ENCODE results near the gene ANKDD1B.

Gene ANKDD1B

DNA sequence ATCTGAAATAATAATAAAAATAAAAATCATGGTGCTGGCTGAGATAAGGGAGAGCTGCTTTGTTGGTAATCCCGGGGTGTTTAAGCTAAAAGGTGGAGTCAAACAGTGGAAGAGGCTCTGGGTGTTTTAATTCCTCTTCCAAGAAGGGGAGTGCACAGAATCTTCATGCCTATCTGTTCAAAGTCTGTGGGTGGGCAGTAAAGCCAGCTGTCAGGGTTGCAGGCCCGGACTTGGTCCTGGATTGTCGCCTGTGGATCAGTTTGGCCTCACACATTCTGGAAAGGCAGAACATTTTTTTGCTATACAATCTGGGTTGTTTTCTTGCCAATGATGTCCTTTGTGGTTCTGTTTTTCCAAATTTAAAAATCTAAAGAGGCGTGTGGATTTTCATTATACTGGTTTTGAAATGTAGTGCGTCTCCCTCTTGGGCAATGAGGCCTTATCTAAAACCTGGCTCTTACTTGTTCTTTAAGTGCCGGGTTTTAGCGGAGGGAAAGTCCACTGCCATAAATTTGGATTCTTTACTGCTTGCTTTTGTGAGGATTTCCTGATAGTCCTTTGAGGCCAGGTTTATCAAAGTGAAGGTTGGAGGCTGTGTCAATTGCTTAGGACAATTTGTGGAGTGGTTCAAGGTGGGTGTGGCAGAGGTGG is 5.8 kb downstream of the ANKDD1B start:
- no peak for DNase-seq (ENCODE audit: low read depth)

DNA sequence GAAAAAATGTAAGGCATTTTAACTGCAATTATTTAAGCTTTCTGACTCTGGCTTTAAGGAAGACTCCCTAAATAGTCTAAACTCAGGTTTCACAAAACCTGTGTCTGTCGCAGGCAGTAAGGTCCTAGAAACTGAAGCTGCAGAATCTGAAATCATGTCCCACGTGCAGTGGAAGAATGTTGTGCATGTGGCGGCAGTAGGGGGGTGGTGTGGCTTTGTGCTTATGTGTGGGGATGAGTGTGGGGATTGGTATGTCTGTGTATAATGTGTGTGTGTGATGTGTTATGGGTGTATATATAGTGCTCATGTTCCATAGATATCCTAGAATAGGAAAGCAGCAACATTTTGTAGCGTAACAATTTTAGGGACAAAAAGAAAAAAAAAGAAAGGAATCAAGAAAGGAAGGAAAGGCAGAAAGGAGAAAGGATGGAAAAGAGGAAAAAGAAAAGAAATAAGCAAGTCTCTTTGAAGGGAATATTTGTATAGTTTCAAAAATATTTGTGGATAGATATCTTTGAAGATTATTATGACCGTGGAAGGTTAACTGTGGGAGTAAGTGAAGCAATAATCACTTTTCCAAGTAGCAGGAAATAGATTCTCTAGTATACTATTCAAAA is 6.6 kb downstream of the ANKDD1B start:
- DNase-seq (ENCODE audit: low read depth) = no peak

DNA sequence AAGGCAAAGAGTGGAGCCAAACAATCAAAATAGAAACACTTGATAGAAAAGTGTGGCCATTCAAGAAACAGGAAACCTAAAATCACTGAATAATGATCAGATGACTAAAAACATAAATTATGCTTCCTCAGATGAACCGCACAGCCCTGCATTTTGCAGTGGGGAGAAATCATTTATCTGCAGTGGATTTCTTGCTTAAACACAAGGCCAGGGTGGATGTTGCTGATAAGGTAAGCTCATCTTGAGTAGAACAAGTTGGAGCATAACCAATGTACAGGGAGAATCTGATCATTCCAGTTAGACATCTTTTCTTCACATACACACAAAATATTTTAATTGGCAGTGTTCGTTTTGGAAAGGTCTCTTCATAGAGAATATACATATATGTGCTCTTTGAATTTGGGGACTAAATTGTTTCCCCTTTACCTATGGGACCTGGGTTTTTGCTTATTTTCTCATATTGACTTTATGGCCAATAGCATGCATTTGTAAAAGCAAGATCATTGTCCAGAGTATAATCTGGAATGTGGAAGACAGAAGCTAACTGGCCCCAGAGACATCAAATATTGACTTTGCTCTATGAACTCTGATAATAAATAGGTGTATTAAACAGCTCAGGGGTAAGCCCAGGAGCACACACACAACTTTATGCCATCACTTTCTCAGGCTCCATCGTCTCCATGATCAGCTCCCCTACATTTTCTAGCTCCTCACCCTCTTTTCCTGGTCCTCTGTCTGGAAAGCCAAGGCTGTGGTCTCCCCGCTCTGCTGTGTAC is 9.1 kb downstream of the ANKDD1B start:
- no peak for DNase-seq (ENCODE audit: low read depth)

DNA sequence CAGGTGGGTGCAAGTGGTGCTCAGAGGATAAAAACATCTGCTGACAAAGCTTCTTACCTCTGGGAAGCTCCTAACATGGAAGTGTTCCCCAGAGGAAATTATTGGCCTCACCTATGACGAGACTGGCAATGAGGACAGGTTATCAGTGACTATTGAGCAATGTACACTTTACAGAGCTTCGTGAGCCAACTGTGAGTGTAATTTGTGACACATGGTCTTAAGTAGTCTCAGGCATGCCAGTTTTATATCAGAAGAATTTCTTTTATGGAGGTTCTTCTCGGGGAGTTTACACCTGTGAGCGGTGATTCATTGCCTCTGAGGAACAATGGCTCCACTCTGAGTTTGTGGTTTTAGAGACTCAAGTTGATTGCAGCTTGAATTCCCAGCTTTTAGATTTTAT is 11.3 kb downstream of the ANKDD1B start:
- DNase-seq (ENCODE audit: low read depth) = no peak

DNA sequence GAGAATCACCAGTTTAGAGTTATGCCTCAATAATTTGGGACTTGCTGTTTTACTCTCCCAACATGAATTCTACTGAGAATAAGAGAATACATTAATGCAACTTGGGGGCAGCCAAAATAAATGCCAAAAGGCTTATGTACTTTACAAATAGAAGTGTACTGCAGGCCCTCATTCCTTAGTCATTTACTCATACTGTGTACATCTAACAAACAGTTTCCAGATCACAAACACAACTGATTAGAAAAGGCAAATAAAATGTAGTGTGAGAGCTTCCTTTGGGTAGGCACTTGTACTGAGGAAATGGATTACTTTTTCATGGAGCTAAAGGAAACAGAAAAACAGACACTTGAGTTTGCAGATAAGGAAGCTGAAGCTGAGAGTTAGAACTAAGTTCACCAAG is 12.6 kb downstream of the ANKDD1B start:
- DNase-seq (ENCODE audit: low read depth) = no peak

DNA sequence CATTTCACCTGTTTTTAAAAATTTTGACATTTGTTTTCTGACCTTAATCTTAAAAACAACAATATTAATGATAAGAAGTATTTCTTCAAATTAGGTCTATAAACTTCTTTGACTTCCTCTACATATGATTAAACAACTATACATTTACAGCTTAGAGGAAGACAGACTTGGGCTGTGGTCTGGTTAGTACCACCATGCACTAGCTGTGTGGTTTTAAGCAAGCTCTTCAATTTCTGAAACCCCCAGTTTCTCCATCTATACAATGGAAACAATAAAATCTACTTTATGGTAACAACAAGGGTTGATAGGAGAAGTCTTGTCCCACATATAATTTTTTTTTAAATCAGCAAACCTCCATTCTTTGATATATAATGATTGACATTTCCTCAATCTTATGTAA is 15.7 kb downstream of the ANKDD1B start:
- no peak for DNase-seq (ENCODE audit: low read depth)

DNA sequence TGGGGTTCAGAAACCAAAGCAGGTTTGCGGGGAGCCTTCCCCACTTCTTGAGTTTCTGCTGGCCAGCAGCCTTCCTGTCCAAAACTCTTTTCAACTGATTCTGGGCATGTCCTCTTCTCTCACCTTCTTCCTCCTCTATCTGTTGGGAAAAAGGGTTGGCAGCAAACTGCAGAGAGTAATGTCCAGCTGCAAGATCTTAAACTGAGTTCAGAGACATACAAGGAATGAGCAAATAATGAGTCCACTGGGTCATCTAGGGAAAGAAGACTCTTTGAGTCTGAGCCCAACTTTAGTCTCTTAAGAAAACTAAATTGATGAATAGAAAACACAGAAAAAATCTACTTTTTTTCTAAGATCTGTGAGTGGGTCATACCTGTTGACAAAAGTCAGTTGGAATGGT is 16.5 kb downstream of the ANKDD1B start:
- no peak for DNase-seq (ENCODE audit: low read depth)

DNA sequence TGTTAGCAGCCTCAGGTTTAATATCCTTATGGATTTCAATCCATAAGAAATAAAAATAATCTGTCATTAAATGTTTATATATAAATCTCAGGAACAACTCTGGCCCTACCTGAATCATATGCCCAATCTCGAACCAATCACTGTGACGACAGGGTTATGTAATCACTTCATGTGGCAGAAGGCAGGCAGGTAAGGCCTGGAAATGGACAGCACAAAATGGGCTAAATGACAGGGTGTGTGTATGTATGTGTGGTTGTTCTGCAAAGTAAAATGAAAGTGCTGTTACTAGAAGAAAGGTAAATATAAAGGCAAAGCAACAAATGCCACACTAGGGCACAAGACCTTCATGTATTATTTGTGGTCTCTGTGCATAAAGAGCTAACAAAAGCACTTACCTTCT is 19.6 kb downstream of the ANKDD1B start:
- DNase-seq (ENCODE audit: low read depth) = no peak

DNA sequence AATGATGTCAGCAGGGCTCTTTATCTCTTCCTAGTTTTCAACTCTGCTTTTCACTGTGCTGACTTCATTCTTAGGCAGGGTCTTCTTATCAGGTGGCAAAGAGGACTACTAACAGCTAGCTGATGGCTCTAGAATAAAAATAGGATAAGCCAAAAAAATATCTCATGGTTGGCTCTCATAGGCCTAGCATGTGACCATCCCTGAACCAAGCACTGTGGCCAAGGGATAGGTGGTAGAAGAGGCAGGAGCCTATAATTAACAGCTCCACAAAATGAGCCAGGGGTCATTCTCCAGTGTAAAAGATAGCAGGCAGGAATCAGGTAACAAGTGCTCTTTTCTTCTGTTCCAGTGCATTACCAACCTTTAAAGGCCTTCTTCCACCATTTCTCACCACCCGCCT is 21.1 kb downstream of the ANKDD1B start:
- no peak for DNase-seq (ENCODE audit: low read depth)

DNA sequence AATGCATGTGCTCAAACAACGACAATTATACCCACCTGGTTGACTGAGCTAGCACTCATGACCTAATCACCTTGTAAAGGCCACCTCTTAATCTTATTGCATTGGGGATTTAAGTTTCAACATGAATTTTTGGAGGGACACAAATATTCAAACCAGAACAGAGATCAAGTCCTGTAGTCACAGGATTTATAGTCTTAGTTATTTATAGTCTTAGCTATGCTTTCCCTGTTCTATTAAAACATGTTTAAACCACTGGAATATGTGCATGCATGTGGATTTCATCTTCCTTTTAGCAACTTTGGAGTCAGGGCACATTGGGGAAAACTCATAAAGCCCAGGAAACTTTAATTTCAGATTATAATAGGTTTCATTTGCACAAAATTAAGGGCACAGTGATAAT is 26.7 kb downstream of the ANKDD1B start:
- no peak for DNase-seq (ENCODE audit: low read depth)

DNA sequence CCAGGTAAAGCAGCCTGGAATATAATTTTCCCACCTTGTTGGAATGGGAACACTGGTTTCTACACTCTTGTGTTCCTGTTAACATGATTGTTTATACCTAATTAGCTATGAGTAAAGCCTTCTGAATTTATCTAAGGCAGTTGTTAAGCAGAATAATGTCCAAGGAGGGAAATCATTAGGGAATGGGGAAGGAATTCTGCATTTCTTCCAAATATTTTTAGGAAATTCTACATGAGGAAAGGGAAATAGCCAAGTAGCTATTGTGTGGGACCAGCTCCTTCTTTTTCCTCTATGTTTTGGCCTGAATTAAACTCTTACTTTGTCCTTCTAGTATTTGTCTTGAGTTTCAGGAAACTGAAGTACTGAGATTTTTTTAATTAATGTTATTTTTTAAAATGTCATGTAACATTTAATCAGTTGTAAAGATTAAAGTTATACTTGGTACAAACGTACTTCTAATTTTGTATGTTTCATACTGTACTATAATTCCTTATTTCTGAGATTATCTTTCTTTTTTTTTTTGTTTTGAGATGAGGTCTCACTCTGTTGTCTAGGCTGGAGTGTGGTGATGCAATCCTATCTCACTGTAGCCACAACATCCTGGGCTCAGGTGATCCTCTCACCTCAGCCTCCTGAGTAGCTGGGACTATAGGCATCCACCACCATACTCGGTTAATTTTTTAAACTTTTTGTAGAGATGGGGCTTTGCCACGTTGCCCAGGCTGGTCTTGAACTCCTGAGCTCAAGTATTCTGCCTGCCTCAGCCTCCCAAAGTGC is 28.5 kb downstream of the ANKDD1B start:
- DNase-seq (ENCODE audit: low read depth) = no peak

DNA sequence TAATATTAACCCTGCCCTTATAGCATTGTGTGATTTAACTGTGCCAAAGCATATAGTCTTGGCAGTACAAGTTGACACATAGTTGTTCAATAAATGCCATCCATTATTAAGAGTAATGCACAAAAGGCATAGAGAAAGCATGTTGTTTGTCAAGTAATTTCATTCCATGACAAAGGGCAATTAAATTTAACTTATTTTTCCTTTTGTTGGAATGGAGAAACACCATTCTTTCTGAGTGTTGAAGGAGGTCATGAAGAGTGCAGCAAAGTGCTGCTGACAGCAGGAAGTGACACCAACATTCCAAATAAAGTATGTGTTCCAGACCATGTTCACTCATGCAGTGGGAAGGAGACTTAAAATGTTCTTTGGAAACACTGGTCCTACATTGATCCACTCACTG is 29.1 kb downstream of the ANKDD1B start:
- DNase-seq (ENCODE audit: low read depth) = peak; percentile 96

DNA sequence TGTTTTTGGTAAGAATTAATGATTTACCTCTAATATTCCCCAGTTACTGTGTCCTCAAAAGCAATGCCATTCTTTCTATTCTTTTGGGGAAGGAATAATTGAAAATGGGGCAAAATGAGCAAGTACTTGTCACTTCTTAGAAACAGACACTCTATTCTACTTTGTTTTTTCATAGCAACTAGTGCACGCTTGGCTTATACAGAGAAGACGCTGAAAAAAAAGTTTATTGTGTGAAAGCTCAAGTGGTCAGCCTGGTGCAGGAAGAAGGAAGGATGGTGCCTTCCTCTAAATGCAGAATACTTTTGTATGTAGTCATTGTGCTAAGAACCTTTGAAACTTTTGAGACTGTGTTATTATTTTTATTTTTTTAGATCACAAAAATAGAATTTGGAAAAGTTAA is 29.6 kb downstream of the ANKDD1B start:
- no peak for DNase-seq (ENCODE audit: low read depth)

DNA sequence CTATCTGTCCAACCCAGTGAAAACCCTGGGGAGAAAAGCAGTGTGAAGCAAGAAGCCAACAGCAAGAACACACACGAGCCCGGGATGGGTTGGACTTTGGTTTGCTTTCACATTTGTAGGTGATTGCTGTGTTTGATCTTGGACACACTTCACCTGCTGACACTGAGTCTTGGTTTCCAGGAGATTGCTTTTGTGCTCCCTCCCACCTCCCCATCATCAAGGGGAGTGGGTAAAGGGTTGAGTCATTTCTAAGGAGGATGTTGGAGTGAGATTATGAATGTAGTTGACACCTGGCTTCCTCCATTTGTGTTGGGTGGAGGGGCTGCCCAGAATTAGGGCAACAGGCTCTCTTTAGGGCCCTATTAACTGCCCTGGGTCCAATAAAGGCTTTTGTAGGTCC is 37.5 kb downstream of the ANKDD1B start:
- no peak for DNase-seq (ENCODE audit: low read depth)

DNA sequence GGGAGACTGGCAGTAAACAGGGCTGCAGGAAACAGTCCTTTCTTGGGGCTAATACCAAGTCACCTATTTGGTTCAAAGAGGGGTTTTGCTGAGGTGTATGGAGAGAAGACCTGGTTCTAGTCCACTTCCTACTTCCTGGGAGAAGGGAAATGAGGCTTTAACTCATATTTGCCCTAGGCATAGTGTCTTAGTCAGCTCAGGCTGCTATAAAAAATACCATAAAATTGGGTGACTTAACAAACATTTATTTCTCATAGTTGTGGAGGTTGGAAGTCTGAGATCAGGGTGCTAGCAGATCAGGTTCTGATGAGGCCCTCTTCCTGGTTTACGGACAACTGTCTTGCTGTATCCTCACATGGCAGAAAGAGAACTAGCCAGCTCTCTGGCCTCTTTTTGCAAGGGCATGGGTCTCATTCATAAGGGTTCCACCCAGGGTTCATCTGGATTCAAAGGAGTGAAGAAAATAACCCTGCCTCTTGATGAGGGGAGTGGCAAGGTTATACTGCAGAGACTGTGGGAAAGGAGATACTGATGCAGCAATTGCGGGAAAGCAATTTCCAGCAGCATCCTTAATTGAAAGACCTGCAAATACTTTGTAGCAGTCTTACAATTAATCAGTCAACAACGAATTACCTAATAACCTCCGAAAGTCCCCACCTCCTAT is 40.5 kb downstream of the ANKDD1B start:
- DNase-seq (ENCODE audit: low read depth) = no peak

DNA sequence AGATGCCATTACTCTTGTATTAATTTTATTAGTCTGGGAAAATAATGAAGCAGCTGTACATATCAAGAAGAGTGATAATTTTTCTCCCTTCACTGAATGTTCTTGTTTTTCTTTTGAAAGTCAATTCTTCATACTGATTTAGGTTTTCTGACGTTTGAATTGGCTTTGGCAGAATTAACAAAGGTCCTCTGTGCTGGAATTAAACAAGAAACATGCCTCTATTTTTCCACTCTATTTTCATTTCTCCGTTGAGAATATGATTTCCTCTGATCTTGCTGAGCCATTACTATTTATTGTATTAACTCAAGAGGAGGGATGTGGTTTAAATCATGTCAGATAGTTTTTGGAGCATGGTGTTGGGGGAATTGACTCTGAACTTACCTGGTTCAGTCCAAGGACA is 42.3 kb downstream of the ANKDD1B start:
- DNase-seq (ENCODE audit: low read depth) = no peak

DNA sequence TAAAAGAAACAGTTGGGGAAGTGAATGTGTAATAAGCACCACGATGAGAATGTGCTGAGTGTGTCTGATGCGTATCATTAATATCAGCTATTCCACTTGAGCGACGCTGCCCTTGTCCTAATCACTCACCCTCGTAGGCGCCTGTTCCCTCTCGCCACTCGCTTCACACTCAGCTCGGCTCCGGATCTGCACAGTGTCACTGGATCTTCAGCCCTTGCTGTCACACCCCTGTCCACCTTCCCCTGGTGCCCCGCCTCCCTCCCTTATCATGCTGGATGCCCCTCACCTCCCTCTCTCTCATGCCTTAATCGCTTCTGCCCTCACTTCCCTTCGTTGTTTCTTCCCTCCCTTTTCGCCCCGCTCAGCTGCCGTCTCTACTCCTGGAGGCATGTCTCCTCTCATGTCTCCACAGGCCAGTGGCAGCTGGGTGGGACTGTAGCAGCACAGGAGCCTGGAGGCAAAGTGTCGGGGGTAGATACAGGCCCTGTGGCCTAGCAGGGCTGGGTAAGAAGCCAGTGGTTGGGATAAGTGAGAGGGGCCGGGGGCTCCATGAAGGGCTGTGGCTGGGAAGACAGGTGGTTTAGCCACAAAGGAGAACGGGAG is 43.5 kb downstream of the ANKDD1B start:
- DNase-seq (ENCODE audit: low read depth) = no peak

DNA sequence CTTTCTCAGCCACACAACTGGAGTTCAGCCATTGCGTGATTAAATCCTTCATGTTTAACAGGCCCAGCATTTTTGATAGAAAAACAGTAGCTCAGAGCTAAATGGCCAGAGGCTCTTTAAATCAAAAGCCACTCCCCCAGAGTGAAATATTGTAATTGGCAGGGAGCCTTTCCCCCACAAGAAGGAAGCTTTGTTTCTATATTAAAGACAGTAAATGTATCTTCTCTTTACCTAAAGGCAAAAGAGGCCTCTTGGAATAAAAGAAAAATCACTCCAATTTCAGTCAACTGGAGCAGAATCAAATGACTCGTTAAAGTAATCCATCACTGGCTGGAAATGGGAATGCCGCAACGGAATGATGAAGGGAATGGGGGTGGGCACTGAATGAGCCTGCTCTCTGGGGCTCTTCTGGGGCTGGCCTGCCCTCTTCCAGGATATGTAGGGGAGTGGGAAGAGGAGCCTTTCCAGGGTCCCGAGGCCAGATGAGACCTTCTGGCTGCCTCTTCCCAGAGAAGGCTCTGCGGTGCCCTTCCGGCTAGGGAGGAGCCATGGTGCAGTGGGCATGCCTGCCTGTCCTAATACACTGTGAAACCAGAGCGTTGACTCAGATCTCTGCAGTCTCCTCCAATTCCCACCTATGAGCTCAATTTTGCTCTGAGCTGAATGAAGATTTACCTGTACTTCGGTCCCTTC is 45.2 kb downstream of the ANKDD1B start:
- peak; percentile 47 for DNase-seq (ENCODE audit: low read depth)

DNA sequence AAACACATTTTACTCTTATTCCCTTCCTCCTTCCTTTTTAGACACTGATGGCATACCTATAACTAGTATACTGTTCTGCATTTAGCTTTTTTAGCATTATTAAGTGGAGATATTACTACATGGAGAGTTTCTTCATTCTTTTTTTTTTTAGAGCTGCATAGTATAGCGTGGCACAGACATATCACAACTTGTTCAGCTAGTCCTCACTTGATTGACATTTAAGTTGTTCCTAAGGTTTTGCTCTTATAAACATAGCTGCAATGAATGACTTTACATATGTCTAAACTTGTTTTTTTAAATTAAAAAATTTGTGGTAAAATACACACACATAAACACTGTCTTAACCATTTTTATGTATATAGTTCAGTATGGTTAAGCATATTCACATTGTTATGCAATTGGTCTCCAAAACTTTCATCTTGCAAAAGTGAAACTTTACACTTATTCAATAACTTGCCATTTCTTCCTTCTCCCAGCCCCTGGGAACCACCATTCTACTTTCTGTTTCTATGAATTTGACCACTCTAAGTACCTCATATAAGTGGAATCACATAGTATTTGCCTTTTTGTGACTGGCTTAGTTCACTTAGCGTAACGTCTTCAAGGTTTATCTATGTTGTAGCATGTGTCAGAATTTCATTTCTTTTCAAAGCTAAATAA is 48.7 kb downstream of the ANKDD1B start:
- no peak for DNase-seq (ENCODE audit: low read depth)

DNA sequence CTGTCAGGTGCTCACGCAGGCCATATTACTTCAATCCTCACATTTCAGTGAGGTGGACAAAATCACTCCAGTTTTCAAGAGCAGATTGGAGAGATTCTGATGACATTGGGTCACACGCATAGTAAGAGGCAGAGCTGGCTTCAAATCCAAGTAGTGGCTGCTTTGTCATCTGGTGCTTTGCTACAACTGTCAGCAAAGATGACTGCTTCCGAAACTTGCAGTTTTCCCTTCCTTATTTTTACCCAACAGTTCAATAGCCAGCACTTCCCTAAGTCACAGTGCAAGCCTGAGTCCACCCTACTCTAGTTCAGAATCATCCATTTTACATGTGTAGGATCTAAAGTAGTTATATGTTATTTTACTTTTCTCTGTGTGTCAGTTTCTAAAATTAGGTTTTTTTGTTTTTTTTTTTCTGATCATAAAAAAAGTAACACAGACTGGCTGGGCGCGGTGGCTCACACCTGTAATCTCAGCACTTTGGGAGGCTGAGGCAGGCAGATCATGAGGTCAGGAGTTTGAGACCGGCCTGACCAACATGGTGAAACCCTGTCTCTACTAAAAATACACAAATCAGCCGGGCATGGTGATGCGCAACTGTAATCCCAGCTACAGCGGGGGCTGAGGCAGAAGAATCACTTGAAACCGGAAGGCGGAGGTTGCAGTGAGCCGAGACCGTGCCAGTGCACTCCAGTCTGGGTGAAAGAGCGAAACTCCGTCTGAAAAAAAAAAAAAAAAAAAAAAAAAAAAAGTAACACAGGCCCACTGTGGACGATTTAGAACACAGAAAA is 49.6 kb downstream of the ANKDD1B start:
- DNase-seq (ENCODE audit: low read depth) = no peak

Measured in GM04503 (cell line).